Skeletal muscle tissue (tissue), 4 donors: Measurements from ENCODE around the gene GYPB. TPM values are rescaled to one million over a fixed set of nuclear protein-coding genes. Genes with fewer than 3 reads are reported as not detected.
"Not testable (repeated sequence)": the region's sequence is repeated elsewhere in the genome, so short reads cannot be mapped to it uniquely, and the experiment has no call there.

Experiments
- H3K27ac ChIP-seq: one replicate; pipeline ENCODE4 v1.7.0; 2013; ENCODE audit warnings: mild to moderate bottlenecking, low read depth, low read length, inconsistent platforms
- H3K27me3 ChIP-seq, 3 donors: one replicate each; pipeline ENCODE4 v1.7.0; 2013; ENCODE audit warnings: low read length in 3 of 3; ENCODE audit not compliant: control insufficient read depth in 3 of 3, insufficient read depth in 3 of 3
- H3K36me3 ChIP-seq, 3 donors: one replicate each; pipeline ENCODE4 v1.7.0; 2013; ENCODE audit warnings: low read length in 3 of 3; ENCODE audit not compliant: control insufficient read depth in 3 of 3, insufficient read depth in 3 of 3
- H3K4me1 ChIP-seq, 3 donors: one replicate each; pipeline ENCODE4 v1.7.0; 2013; ENCODE audit warnings: low read length in 3 of 3, mild to moderate bottlenecking in 3 of 3; ENCODE audit not compliant: control insufficient read depth in 3 of 3, insufficient read depth in 3 of 3
- H3K4me3 ChIP-seq, 3 donors: one replicate each; pipeline ENCODE4 v1.7.0; 2013; ENCODE audit warnings: low read length in 3 of 3
- H3K9ac ChIP-seq, 3 donors: one replicate each; pipeline ENCODE4 v1.7.0; 2013; ENCODE audit warnings: low read length in 3 of 3, mild to moderate bottlenecking in 3 of 3, moderate library complexity in 2 of 3, low read depth in 1 of 3
- H3K9me3 ChIP-seq, 3 donors: one replicate each; pipeline ENCODE4 v1.7.0; 2013; ENCODE audit warnings: low read length in 3 of 3; ENCODE audit not compliant: control insufficient read depth in 3 of 3
- total RNA-seq: library from RNA; depleted of rRNA; stranded (reverse); fragments of >200 nt; gene quantifications from one replicate; pipeline ENCODE4 v1.2.3, GENCODE V29; 2014
- donor health status: Osteomylitis.

GYPB gene
- total RNA-seq, result 30.3 TPM

- H3K4me1 ChIP-seq, H3K9ac ChIP-seq, H3K36me3 ChIP-seq, H3K9me3 ChIP-seq, H3K27ac ChIP-seq, H3K27me3 ChIP-seq, H3K4me3 ChIP-seq: not testable (repeated sequence)
Observed at GRCh38 chr4:144019277-144019676, at the start of gene GYPB. Gene GYPB, minus strand, starts transcription at chr4:144019380. Its CDS starts 93 bp downstream, at chr4:144019287.

DNA sequence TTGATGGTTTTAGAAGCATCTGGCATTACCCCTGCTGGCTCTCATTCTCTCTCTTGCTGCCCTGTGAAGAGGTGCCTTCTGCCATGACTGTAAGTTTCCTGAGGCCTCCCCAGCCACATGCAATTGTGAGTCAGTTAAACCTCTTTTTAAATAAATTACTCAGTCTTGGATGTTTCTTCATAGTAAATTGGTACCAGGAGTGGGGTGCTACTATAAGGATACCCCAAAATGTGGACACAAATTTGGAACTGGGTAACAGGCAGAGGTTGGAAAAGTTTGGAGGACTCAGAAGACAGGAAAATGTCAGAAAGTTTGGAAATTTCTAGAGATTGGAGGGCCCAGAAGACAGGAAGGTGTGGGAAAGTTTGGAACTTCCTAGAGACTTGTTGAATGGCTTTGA is 42.4 kb upstream of the GYPB start:
- not testable (repeated sequence) for H3K9me3 ChIP-seq, H3K9ac ChIP-seq, H3K27me3 ChIP-seq, H3K27ac ChIP-seq, H3K36me3 ChIP-seq, H3K4me1 ChIP-seq, H3K4me3 ChIP-seq

DNA sequence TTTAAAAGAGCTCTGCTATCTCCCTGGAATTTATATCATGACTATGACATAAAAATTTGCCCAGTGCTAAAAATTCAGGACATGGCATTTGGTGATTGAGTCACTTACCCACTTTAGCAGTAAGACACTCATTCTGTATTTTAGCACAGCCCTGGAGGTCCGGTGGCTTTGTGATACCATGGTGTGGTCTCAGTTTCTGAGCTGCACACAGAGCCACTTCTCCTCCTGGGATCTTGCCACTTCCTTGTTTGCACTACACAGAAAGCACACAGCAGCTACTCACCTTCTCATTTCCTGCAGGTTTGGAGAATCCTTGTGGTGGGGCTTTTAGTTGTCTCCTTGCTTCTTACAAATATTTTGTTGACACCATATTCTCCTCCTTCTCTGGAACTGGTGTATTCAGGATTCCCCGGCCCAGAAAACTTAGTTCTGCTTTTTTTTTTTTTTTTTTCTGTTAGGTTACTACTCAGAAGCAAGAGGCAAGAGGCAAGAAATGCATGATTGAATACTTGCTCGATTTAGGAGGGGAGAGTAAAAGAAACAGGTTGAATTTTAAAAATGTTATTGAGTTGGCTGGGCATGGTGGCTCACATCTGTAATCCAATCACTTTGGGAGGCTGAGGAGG is 41.2 kb upstream of the GYPB start:
- not testable (repeated sequence) for H3K36me3 ChIP-seq, H3K4me1 ChIP-seq, H3K27me3 ChIP-seq

GRCh38 chr4:144056800-144057199 is 37.6 kb upstream of the GYPB start:
- H3K36me3 ChIP-seq, result no peaks in the 10 kb centered on the region
- no peaks in the 10 kb centered on the region for H3K27me3 ChIP-seq
- no peaks in the 10 kb centered on the region for H3K4me1 ChIP-seq
- H3K4me3 ChIP-seq, result no peak overlapping the region
- no peaks in the 10 kb centered on the region for H3K9me3 ChIP-seq
- no peak overlapping the region for H3K27ac ChIP-seq
- no peak overlapping the region for H3K9ac ChIP-seq

More for the DNA sequence above, 41.2 kb upstream of the GYPB start:
- H3K27ac ChIP-seq, H3K9me3 ChIP-seq, H3K4me3 ChIP-seq, H3K9ac ChIP-seq: not testable (repeated sequence)

DNA sequence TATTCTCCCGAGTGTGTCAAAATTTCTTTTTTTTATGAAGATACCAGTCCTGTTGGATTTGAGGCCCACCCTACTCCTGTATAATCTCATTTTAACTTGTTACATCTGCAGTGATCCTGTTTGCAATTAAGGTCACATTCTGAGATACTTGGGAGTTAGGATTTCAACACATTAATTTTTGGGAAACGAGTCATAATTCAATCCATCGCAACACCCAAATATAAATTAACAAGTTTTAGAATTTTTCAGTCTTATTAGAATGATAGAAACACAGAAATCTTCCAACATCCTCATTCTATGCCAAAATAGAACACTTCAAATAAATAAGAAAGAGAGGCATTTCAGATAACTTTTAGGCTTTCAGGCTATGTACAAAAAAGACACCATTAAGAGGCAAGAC is 36.2 kb upstream of the GYPB start:
- H3K9me3 ChIP-seq, H3K9ac ChIP-seq, H3K36me3 ChIP-seq, H3K4me1 ChIP-seq, H3K27me3 ChIP-seq, H3K27ac ChIP-seq, H3K4me3 ChIP-seq: not testable (repeated sequence)

- not testable (repeated sequence) for H3K4me3 ChIP-seq, H3K9ac ChIP-seq, H3K27me3 ChIP-seq, H3K9me3 ChIP-seq, H3K36me3 ChIP-seq, H3K4me1 ChIP-seq, H3K27ac ChIP-seq
Observed at GRCh38 chr4:144051494-144051893, 32.3 kb upstream of the GYPB start.

- not testable (repeated sequence) for H3K27ac ChIP-seq, H3K36me3 ChIP-seq, H3K4me1 ChIP-seq, H3K9ac ChIP-seq, H3K9me3 ChIP-seq, H3K4me3 ChIP-seq, H3K27me3 ChIP-seq
Observed at GRCh38 chr4:144050631-144051030, 31.5 kb upstream of the GYPB start.

DNA sequence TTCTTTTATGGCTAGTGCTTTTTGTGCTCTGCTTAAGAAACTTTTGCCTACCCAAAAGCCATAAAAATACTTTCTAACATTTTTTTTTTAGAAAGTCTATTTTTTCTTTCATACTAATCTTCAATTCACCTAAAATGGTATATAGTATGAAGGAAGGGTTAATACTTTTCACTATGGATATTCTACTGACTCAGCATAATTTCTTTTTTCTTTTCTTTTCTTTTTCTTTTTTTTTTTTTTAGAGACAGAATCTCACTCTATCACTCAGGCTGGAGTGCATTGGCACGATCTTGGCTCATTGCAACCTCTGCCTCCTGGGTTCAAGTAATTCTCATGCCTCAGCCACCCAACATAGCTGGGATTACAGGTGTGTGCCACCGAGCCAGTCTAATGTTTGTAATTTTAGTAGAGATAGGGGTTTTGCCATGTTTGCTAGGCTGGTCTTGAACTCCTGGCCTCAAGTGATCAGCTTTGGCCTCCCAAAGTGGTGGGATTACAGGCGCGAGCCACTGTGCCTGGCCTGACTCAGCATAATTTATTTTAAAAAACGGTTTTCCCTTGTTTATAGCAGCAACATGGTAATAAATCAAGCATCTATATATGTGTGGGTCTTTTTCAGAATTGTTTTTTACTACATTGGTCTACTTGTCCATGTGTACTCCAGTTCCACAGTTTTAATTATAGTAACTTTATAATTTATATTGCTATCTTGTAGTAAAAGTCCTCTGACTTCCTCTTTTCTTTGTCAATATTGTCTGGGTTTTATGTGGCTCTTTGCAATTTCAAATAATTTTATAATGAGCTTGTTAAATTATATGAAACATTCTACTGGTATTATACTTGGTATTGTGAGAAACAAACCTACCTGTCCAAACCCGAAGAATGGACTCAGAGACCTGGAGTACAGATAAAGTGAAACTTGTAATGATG is 30.6 kb upstream of the GYPB start:
- H3K27ac ChIP-seq, H3K9me3 ChIP-seq, H3K27me3 ChIP-seq, H3K4me3 ChIP-seq, H3K36me3 ChIP-seq, H3K4me1 ChIP-seq, H3K9ac ChIP-seq: not testable (repeated sequence)

DNA sequence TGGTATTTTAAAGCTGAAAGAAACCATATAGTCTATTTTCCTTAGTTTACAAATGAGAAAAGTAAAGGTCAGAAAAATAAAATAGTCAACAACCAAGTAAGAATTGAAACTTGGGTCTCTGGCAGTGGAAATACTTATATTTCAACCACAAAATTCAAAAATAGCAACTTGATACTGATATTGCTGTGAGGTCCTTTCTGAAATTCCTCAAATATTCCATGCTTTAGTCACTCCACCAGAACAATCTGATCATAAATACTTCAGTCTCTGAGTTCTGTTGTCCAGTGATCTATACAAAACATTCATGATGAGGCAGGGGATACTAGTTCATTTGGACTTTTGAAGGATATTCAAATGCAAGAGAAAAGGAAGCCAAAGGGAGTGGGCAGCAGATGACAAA is 25.8 kb upstream of the GYPB start:
- H3K27ac ChIP-seq, H3K27me3 ChIP-seq, H3K9me3 ChIP-seq, H3K4me1 ChIP-seq, H3K36me3 ChIP-seq, H3K4me3 ChIP-seq, H3K9ac ChIP-seq: not testable (repeated sequence)

- not testable (repeated sequence) for H3K36me3 ChIP-seq, H3K27ac ChIP-seq, H3K4me3 ChIP-seq, H3K4me1 ChIP-seq, H3K9ac ChIP-seq, H3K27me3 ChIP-seq, H3K9me3 ChIP-seq
Observed at GRCh38 chr4:144032580-144032979, 13.4 kb upstream of the GYPB start.
